H1 (cell line): ENCODE measurements around the gene SEC14L3. TPM values are rescaled to one million over a fixed set of nuclear protein-coding genes. Genes with fewer than 3 reads are reported as not detected.

Source experiments
- CTCF ChIA-PET: fragments of 300-600 bp; sonication (Branson Sonifier 250); formaldehyde crosslinking; loops from one replicate; lab custom pipeline; 2021; ENCODE audit not compliant: partially characterized antibody; lab: Charles Lee
- POLR2A ChIA-PET: fragments of 300-600 bp; sonication (Branson Sonifier 250); formaldehyde crosslinking; loops from one replicate; lab custom pipeline; 2021; ENCODE audit warnings: inconsistent platforms; ENCODE audit not compliant: partially characterized antibody; lab: Charles Lee
- DNase-seq, 2 experiments: peaks; one replicate each; pipeline versions ENCODE4 v3.0.0 to v3.0.0-alpha.2; 2010 to 2022; ENCODE audit warnings: low spot score in 2 of 2, low read depth in 1 of 2, mixed read lengths in 1 of 2
- FAIRE-seq: peaks from 2 replicates; lab custom pipeline; 2011; peaks lifted over from hg19 to GRCh38; lab: Jason Lieb, UNC
- H2AFZ ChIP-seq: 2 replicates; pipeline ENCODE4 v1.8.1; 2012; ENCODE audit warnings: low read length, inconsistent platforms
- H2AK5ac ChIP-seq: 2 replicates; pipeline ENCODE4 v1.6.1; 2013; ENCODE audit warnings: low read depth, low read length
- H2BK120ac ChIP-seq: replicated peaks from 2 replicates; pipeline ENCODE3; 2013; ENCODE audit warnings: low read depth, low read length, inconsistent platforms
- H2BK12ac ChIP-seq: 2 replicates; pipeline ENCODE4 v1.6.1; 2013; ENCODE audit warnings: low read depth, low read length
- H2BK15ac ChIP-seq: 2 replicates; pipeline ENCODE4 v1.6.1; 2013; ENCODE audit warnings: low read length
- H2BK20ac ChIP-seq: 2 replicates; pipeline ENCODE4 v1.6.1; 2013; ENCODE audit warnings: low read length
- H2BK5ac ChIP-seq: 2 replicates; pipeline ENCODE4 v1.6.1; 2013; ENCODE audit warnings: low read depth, low read length
- H3K14ac ChIP-seq: 2 replicates; pipeline ENCODE4 v1.6.1; 2013; ENCODE audit warnings: inconsistent platforms; ENCODE audit not compliant: insufficient read length
- H3K18ac ChIP-seq: 2 replicates; pipeline ENCODE4 v1.6.1; 2013; ENCODE audit warnings: low read length; ENCODE audit errors: extremely low read depth
- H3K23ac ChIP-seq: 2 replicates; pipeline ENCODE4 v1.6.1; 2013; ENCODE audit warnings: inconsistent platforms; ENCODE audit not compliant: insufficient read length
- H3K23me2 ChIP-seq: 2 replicates; pipeline ENCODE4 v1.6.1; 2013; ENCODE audit warnings: low read depth, low read length
- H3K27ac ChIP-seq: 2 replicates; pipeline ENCODE4 v1.6.1; 2011; ENCODE audit warnings: low read depth, low read length, inconsistent platforms
- H3K27me3 ChIP-seq, 4 experiments: replicated peaks in 1 of 4; 1 replicate in 1 of 4; 2 replicates in 3 of 4; pipeline versions ENCODE4 v1.6.1 to v1.8.1; 2011 to 2013; ENCODE audit warnings: low read length in 3 of 4, mild to moderate bottlenecking in 3 of 4, inconsistent platforms in 2 of 4, mixed read lengths in 2 of 4, moderate library complexity in 1 of 4; ENCODE audit not compliant: control insufficient read depth in 3 of 4, insufficient read depth in 3 of 4; ENCODE audit errors: extremely low read depth in 1 of 4
- H3K36me3 ChIP-seq, 4 experiments: 2 replicates each; pipeline versions ENCODE4 v1.6.1 to v1.8.1; 2011 to 2013; ENCODE audit warnings: mild to moderate bottlenecking in 4 of 4, low read length in 3 of 4, moderate library complexity in 2 of 4, control low read depth in 1 of 4, inconsistent platforms in 1 of 4; ENCODE audit not compliant: insufficient read depth in 4 of 4, control insufficient read depth in 2 of 4
- H3K4ac ChIP-seq: replicated peaks from 2 replicates; pipeline ENCODE3; 2013; ENCODE audit warnings: low read length, low read depth, mixed read lengths, inconsistent platforms; ENCODE audit not compliant: insufficient read length
- H3K4me1 ChIP-seq, 4 experiments: replicated peaks in 1 of 4; 1 replicate in 1 of 4; 2 replicates in 3 of 4; pipeline versions ENCODE4 v1.6.1 to v1.8.1; 2011 to 2013; ENCODE audit warnings: low read length in 3 of 4, inconsistent platforms in 2 of 4, mixed read lengths in 1 of 4; ENCODE audit not compliant: insufficient read depth in 4 of 4, control insufficient read depth in 3 of 4
- H3K4me2 ChIP-seq, 2 experiments: 2 replicates each; pipeline versions ENCODE4 v1.6.1 to v1.8.1; 2011 to 2013; ENCODE audit warnings: low read depth in 2 of 2, low read length in 2 of 2, control low read depth in 1 of 2, inconsistent platforms in 1 of 2, mild to moderate bottlenecking in 1 of 2; ENCODE audit not compliant: insufficient read depth in 1 of 2
- H3K4me3 ChIP-seq, 4 experiments: fragments of 200-600, 300-600 bp in 1 of 4; sonication (generic), shearing (Covaris generic), sonication (Bioruptor Twin) in 1 of 4; 2 replicates each; pipeline versions ENCODE4 v1.5.1 to v1.8.1; 2011 to 2016; ENCODE audit warnings: low read length in 4 of 4, low read depth in 3 of 4, control low read depth in 2 of 4, inconsistent platforms in 2 of 4, mild to moderate bottlenecking in 2 of 4, mixed read lengths in 1 of 4, moderate library complexity in 1 of 4; ENCODE audit not compliant: insufficient read depth in 2 of 4; ENCODE audit errors: extremely low read depth in 1 of 4
- H3K56ac ChIP-seq: replicated peaks from 2 replicates; pipeline ENCODE3; 2013; ENCODE audit warnings: low read depth, mild to moderate bottlenecking, mixed read lengths, low read length, inconsistent platforms; ENCODE audit not compliant: insufficient read length
- H3K79me1 ChIP-seq: 2 replicates; pipeline ENCODE4 v1.6.1; 2013; ENCODE audit warnings: low read depth, low read length, control low read depth
- H3K79me2 ChIP-seq, 2 experiments: 2 replicates each; pipeline versions ENCODE4 v1.6.1 to v1.8.1; 2012 to 2013; ENCODE audit warnings: low read length in 2 of 2, mild to moderate bottlenecking in 2 of 2, inconsistent platforms in 1 of 2; ENCODE audit not compliant: insufficient read depth in 2 of 2, control insufficient read depth in 1 of 2
- H3K9ac ChIP-seq, 4 experiments: replicated peaks in 1 of 4; 1 replicate in 1 of 4; 2 replicates in 3 of 4; pipeline versions ENCODE4 v1.6.1 to v1.8.1; 2011 to 2013; ENCODE audit warnings: low read depth in 3 of 4, low read length in 3 of 4, control low read depth in 2 of 4, mild to moderate bottlenecking in 2 of 4, moderate library complexity in 2 of 4, inconsistent platforms in 1 of 4; ENCODE audit errors: extremely low read depth in 1 of 4
- H3K9me3 ChIP-seq, 2 experiments: 2 replicates each; pipeline versions ENCODE4 v1.6.1 to v1.8.1; 2012 to 2013; ENCODE audit warnings: mild to moderate bottlenecking in 2 of 2, moderate library complexity in 2 of 2, control low read depth in 1 of 2, inconsistent platforms in 1 of 2, low read depth in 1 of 2, low read length in 1 of 2, mixed read lengths in 1 of 2; ENCODE audit not compliant: insufficient read depth in 2 of 2
- H4K20me1 ChIP-seq, 2 experiments: replicated peaks in 1 of 2; 2 replicates each; pipeline versions ENCODE3 to v1.8.1; 2011 to 2013; ENCODE audit warnings: inconsistent platforms in 2 of 2, low read length in 2 of 2, mild to moderate bottlenecking in 1 of 2; ENCODE audit not compliant: insufficient read depth in 2 of 2, control insufficient read depth in 1 of 2
- H4K5ac ChIP-seq: 2 replicates; pipeline ENCODE4 v1.6.1; 2013; ENCODE audit warnings: low read length, low read depth, mixed read lengths, inconsistent platforms; ENCODE audit not compliant: insufficient read length
- H4K8ac ChIP-seq: 2 replicates; pipeline ENCODE4 v1.8.0; 2013; ENCODE audit warnings: mild to moderate bottlenecking, moderate library complexity, low read length, inconsistent platforms; ENCODE audit not compliant: insufficient read depth; ENCODE audit errors: extremely low read depth
- H4K91ac ChIP-seq: replicated peaks from 2 replicates; pipeline ENCODE3; 2013; ENCODE audit warnings: low read length, mixed read lengths, inconsistent platforms; ENCODE audit not compliant: insufficient read length
- CEBPB ChIP-seq: IDR thresholded peaks from 2 replicates; pipeline ENCODE4 v1.6.1; 2012; ENCODE audit warnings: low read depth, low read length
- RAD21 ChIP-seq, 2 experiments: IDR thresholded peaks in 1 of 2; conservative IDR thresholded peaks in 1 of 2; 2 replicates each; pipeline ENCODE4 v1.6.1; 2011; ENCODE audit warnings: low read depth in 2 of 2, low read length in 2 of 2, improper control_type of control experiment in 1 of 2, inconsistent platforms in 1 of 2, mild to moderate bottlenecking in 1 of 2, moderate library complexity in 1 of 2
- SIX5 ChIP-seq: IDR thresholded peaks from 2 replicates; pipeline ENCODE4 v1.6.1; 2011; ENCODE audit warnings: mild to moderate bottlenecking, low read depth, low read length
- YY1 ChIP-seq: IDR thresholded peaks from 2 replicates; pipeline ENCODE4 v1.6.1; 2011; ENCODE audit warnings: low read depth, mild to moderate bottlenecking, low read length
- WGBS, 2 experiments: shearing (Covaris generic) in 1 of 2; methylation state at CpG; one replicate each; pipeline versions ENCODE4 v1.1.6 to v1.1.7; 2013 to 2015; ENCODE audit warnings: low lambda C conversion rate in 2 of 2, mixed read lengths in 2 of 2, inconsistent platforms in 1 of 2, low coverage in 1 of 2, missing lambda C conversion rate in 1 of 2; ENCODE audit not compliant: insufficient replicate concordance in 2 of 2, insufficient coverage in 1 of 2, insufficient read length in 1 of 2; ENCODE audit errors: extremely low coverage in 1 of 2, missing lambda C conversion rate in 1 of 2; 5-methylcytosine and 5-hydroxymethylcytosine counted together
- polyA plus RNA-seq, 7 experiments: library from polyadenylated mRNA; depleted of rRNA in 3 of 7; stranded (reverse) in 5 of 7; unstranded in 2 of 7; fragments of >200 nt in 5 of 7; fragments of 200-250 nt in 2 of 7; gene quantifications; 1 replicate in 5 of 7; 2 replicates in 1 of 7; 4 replicates in 1 of 7; pipeline versions ENCODE4 v1.2.1 to v1.2.3, GENCODE V29; 2011 to 2013; ENCODE audit warnings: missing spikeins in 2 of 7, mixed read lengths in 2 of 7
- total RNA-seq: library from RNA; stranded (reverse); fragmentation: NEBNext Ultra II Directional; extraction: Animal tissue kit (Norgen Biotek cat#: 25700); gene quantifications from 2 replicates; pipeline ENCODE4 v1.2.1, GENCODE V29; 2021

SEC14L3 gene
- total and polyA plus RNA-seq, 2 of the 8 experiments (the other 6 are each of a cell fraction or from before 2014, with no cell fraction given) = not detected

DNA sequence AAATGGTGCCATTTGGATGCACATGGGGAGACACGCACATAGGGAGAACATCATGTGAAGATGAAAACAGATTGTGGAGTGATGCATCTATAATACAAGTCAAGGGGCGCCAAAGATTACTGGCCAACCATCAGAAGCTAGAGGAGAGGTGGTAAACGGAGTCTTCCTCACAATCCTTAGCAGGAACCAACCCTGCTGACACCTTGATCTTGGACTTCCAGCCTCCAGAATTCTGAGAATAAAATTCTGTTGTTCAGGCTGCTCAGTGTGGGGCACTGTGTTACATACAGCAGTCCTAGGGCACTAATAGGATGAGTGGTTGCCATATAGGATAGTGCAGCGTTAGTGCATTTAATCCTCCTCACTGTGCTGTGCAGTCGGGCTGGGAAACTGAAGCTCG is 41.6 kb upstream of the SEC14L3 start:
- H2AFZ ChIP-seq = no peak overlapping the region
- no peak overlapping the region for H4K8ac ChIP-seq
- H3K4me2 ChIP-seq = no peak overlapping the region
- H3K79me1 ChIP-seq = no peaks in the 10 kb centered on the region
- 91% methylated on average over 6 of the region's 6 CpGs; no CpG with 5 or more reads in 1 of the 2 experiments for WGBS, 2 experiments
- no peak overlapping the region for H2BK12ac ChIP-seq
- DNase-seq (no peak), FAIRE-seq (no peak)
- H4K20me1 ChIP-seq = no peaks in the 10 kb centered on the region
- POLR2A ChIA-PET = no interaction called here
- no peak overlapping the region for H3K4me3 ChIP-seq
- no peak overlapping the region for H3K23ac ChIP-seq
- no peak overlapping the region for H3K27ac ChIP-seq
- H2AK5ac ChIP-seq = no peak overlapping the region
- H3K14ac ChIP-seq = no peak overlapping the region
- H3K9ac ChIP-seq = no peak overlapping the region
- no peaks in the 10 kb centered on the region; a peak in 1 of 7 replicates for H3K4me1 ChIP-seq
- H3K4ac ChIP-seq = no peak overlapping the region
- H3K27me3 ChIP-seq = no peaks in the 10 kb centered on the region
- CTCF ChIA-PET = interaction anchor here (0.7 to 1.3 kb wide), 2 partner anchors 23 to 29 kb away, joined by 3 to 7 read pairs; no protein-coding TSS in a partner anchor
- no peaks in the 10 kb centered on the region for H3K23me2 ChIP-seq
- H3K79me2 ChIP-seq = no peaks in the 10 kb centered on the region
- H2BK120ac ChIP-seq = no peak overlapping the region
- no peak overlapping the region for H2BK15ac ChIP-seq
- no peaks in the 10 kb centered on the region for H3K9me3 ChIP-seq
- no peaks in the 10 kb centered on the region for H3K36me3 ChIP-seq
- H3K18ac ChIP-seq = no peak overlapping the region
- no peak overlapping the region for H4K5ac ChIP-seq
- no peak overlapping the region for H2BK5ac ChIP-seq
- H2BK20ac ChIP-seq = no peak overlapping the region
- no peak overlapping the region for H3K56ac ChIP-seq
- no peak overlapping the region for H4K91ac ChIP-seq
- TF ChIP-seq CEBPB (no peak), YY1 (no peak), SIX5 (no peak), RAD21 (IDR thresholded peaks at IDR 0.05 in 1 of 2, conservative IDR thresholded peaks at IDR 0.05 in 1 of 2; ENCODE audit: low read depth in 2 of 2, low read length in 2 of 2) (no peak)
- TF ChIP-seq, all 59 proteins: peak for 0
